H9 (cell line): ENCODE data around the gene MYH7. TPM values are rescaled to one million over a fixed set of nuclear protein-coding genes. Genes with fewer than 3 reads are reported as not detected.

ENCODE experiments used
- DNase-seq: peaks from one replicate; pipeline ENCODE4 v3.0.0-alpha.2; 2017
- H2AFZ ChIP-seq: one replicate; pipeline ENCODE4 v1.6.1; 2013; ENCODE audit warnings: mild to moderate bottlenecking, low read length, control low read depth, moderate library complexity
- H2AK5ac ChIP-seq: 2 replicates; pipeline ENCODE4 v1.6.1; 2013; ENCODE audit warnings: low read length, control low read depth, mixed read lengths; ENCODE audit not compliant: insufficient read length
- H2BK120ac ChIP-seq: one replicate; pipeline ENCODE4 v1.6.1; 2013; ENCODE audit warnings: low read depth, mild to moderate bottlenecking, low read length, control low read depth, inconsistent platforms; ENCODE audit not compliant: poor library complexity, severe bottlenecking
- H2BK12ac ChIP-seq: 2 replicates; pipeline ENCODE4 v1.6.1; 2013; ENCODE audit warnings: low read length, control low read depth, mixed read lengths, low read depth; ENCODE audit not compliant: insufficient read length
- H2BK15ac ChIP-seq: 2 replicates; pipeline ENCODE4 v1.6.1; 2013; ENCODE audit warnings: low read depth, low read length, control low read depth
- H2BK20ac ChIP-seq: one replicate; pipeline ENCODE4 v1.6.1; 2013; ENCODE audit warnings: low read depth, mild to moderate bottlenecking, low read length, control low read depth, inconsistent platforms; ENCODE audit not compliant: poor library complexity, severe bottlenecking
- H2BK5ac ChIP-seq: 2 replicates; pipeline ENCODE4 v1.6.1; 2013; ENCODE audit warnings: low read length, control low read depth, mixed read lengths; ENCODE audit not compliant: insufficient read length
- H3K14ac ChIP-seq: 2 replicates; pipeline ENCODE4 v1.6.1; 2013; ENCODE audit warnings: low read length, control low read depth; ENCODE audit not compliant: insufficient read depth
- H3K18ac ChIP-seq: 2 replicates; pipeline ENCODE4 v1.6.1; 2013; ENCODE audit warnings: low read depth, mild to moderate bottlenecking, mixed read lengths, low read length, control low read depth; ENCODE audit not compliant: insufficient read length
- H3K23ac ChIP-seq: 2 replicates; pipeline ENCODE4 v1.6.1; 2013; ENCODE audit warnings: low read length, control low read depth, mixed read lengths, low read depth; ENCODE audit not compliant: insufficient read length
- H3K23me2 ChIP-seq: 2 replicates; pipeline ENCODE4 v1.6.1; 2013; ENCODE audit warnings: low read depth, mild to moderate bottlenecking, mixed read lengths, low read length, control low read depth; ENCODE audit not compliant: insufficient read length, poor library complexity, severe bottlenecking
- H3K27ac ChIP-seq: 2 replicates; pipeline ENCODE4 v1.5.1; 2013; ENCODE audit warnings: low read length, control low read depth, mixed read lengths, low read depth; ENCODE audit not compliant: insufficient read length
- H3K27me3 ChIP-seq: 2 replicates; pipeline ENCODE4 v1.6.1; 2013; ENCODE audit warnings: low read length, control low read depth, inconsistent platforms; ENCODE audit not compliant: insufficient read depth
- H3K4ac ChIP-seq: 2 replicates; pipeline ENCODE4 v1.6.1; 2013; ENCODE audit warnings: low read depth, mild to moderate bottlenecking, control low read depth, inconsistent platforms, low read length, moderate library complexity
- H3K4me1 ChIP-seq: 2 replicates; pipeline ENCODE4 v1.6.1; 2013; ENCODE audit warnings: low read length, control low read depth, inconsistent platforms; ENCODE audit not compliant: insufficient read depth
- H3K4me2 ChIP-seq: 2 replicates; pipeline ENCODE4 v1.6.1; 2013; ENCODE audit warnings: low read length, control low read depth, mixed read lengths; ENCODE audit not compliant: insufficient read length, insufficient read depth
- H3K56ac ChIP-seq: 2 replicates; pipeline ENCODE4 v1.6.1; 2013; ENCODE audit warnings: low read depth, mild to moderate bottlenecking, mixed read lengths, low read length, control low read depth; ENCODE audit not compliant: insufficient read length
- H3K79me1 ChIP-seq: 2 replicates; pipeline ENCODE4 v1.6.1; 2013; ENCODE audit warnings: low read depth, mild to moderate bottlenecking, moderate library complexity, low read length, control low read depth, inconsistent platforms; ENCODE audit not compliant: insufficient read depth, poor library complexity, severe bottlenecking
- H3K79me2 ChIP-seq: 2 replicates; pipeline ENCODE4 v1.6.1; 2013; ENCODE audit warnings: low read length, control low read depth, inconsistent platforms; ENCODE audit not compliant: insufficient read depth
- H3K9ac ChIP-seq: 2 replicates; pipeline ENCODE4 v1.6.1; 2013; ENCODE audit warnings: low read length, control low read depth, mixed read lengths; ENCODE audit not compliant: insufficient read length; ENCODE audit errors: extremely low read depth
- H3K9me3 ChIP-seq: one replicate; pipeline ENCODE4 v1.6.1; 2013; ENCODE audit warnings: low read depth, low read length, inconsistent platforms; ENCODE audit not compliant: control insufficient read depth
- H3T11ph ChIP-seq: one replicate; pipeline ENCODE4 v1.6.1; 2013; ENCODE audit warnings: mild to moderate bottlenecking, low read length, control low read depth, inconsistent platforms
- H4K20me1 ChIP-seq: one replicate; pipeline ENCODE4 v1.6.1; 2013; ENCODE audit not compliant: control insufficient read depth, insufficient read length, insufficient read depth
- H4K5ac ChIP-seq: 2 replicates; pipeline ENCODE4 v1.6.1; 2013; ENCODE audit warnings: low read depth, mild to moderate bottlenecking, mixed read lengths, low read length, control low read depth; ENCODE audit not compliant: insufficient read length
- H4K8ac ChIP-seq: replicated peaks from 2 replicates; pipeline ENCODE4 v1.6.1; 2013; ENCODE audit warnings: low read length, control low read depth, mixed read lengths, low read depth; ENCODE audit not compliant: insufficient read length
- H4K91ac ChIP-seq: 2 replicates; pipeline ENCODE4 v1.6.1; 2013; ENCODE audit warnings: low read depth, mild to moderate bottlenecking, moderate library complexity, mixed read lengths, low read length, control low read depth; ENCODE audit not compliant: insufficient read length
- H3K27ac Mint-ChIP-seq, 3 experiments: 2 replicates in 2 of 3; 3 replicates in 1 of 3; pipeline ENCODE4 v1.8.0; 2020 to 2021; ENCODE audit warnings: mixed read lengths in 3 of 3, mild to moderate bottlenecking in 1 of 3, moderate library complexity in 1 of 3
- H3K27me3 Mint-ChIP-seq: 2 replicates; pipeline ENCODE4 v1.8.0; 2021; ENCODE audit warnings: low read depth, mild to moderate bottlenecking, moderate library complexity, mixed read lengths
- H3K36me3 Mint-ChIP-seq, 3 experiments: 2 replicates in 2 of 3; 3 replicates in 1 of 3; pipeline ENCODE4 v1.8.0; 2020 to 2021; ENCODE audit warnings: low read depth in 3 of 3, mixed read lengths in 3 of 3; ENCODE audit not compliant: insufficient read depth in 1 of 3
- H3K4me1 Mint-ChIP-seq, 2 experiments: 2 replicates each; pipeline ENCODE4 v1.8.0; 2020; ENCODE audit warnings: mixed read lengths in 2 of 2
- H3K4me3 Mint-ChIP-seq, 2 experiments: 2 replicates in 1 of 2; 3 replicates in 1 of 2; pipeline ENCODE4 v1.8.0; 2020 to 2021; ENCODE audit warnings: mild to moderate bottlenecking in 2 of 2, mixed read lengths in 2 of 2, moderate library complexity in 1 of 2
- H3K9me3 Mint-ChIP-seq, 2 experiments: 2 replicates in 1 of 2; 3 replicates in 1 of 2; pipeline ENCODE4 v1.8.0; 2020; ENCODE audit warnings: mild to moderate bottlenecking in 2 of 2, mixed read lengths in 2 of 2, moderate library complexity in 1 of 2
- CTCF ChIP-seq: fragments of 200-600 bp; sonication (generic); conservative IDR thresholded peaks from 3 replicates; pipeline ENCODE4 v1.8.0; 2021; ENCODE audit warnings: antibody characterized with exemption, mild to moderate bottlenecking
- WGBS: extraction: QIAGEN DNeasy Blood & Tissue Kit; methylation state at CpG from one replicate; pipeline ENCODE4 v1.1.7; 2013; ENCODE audit warnings: missing lambda C conversion rate, low lambda C conversion rate, mixed read lengths; ENCODE audit not compliant: insufficient read length; ENCODE audit errors: extremely low coverage; 5-methylcytosine and 5-hydroxymethylcytosine counted together
- total RNA-seq: library from RNA; stranded (reverse); gene quantifications from 2 replicates; pipeline ENCODE4 v1.2.1, GENCODE V29; 2021

MYH7 gene
- total RNA-seq, 1 experiment from 2014 or later: not detected

GRCh38 chr14:23416801-23417200 is 18.7 kb downstream of the MYH7 start:
- Mint-ChIP-seq H3K27me3 (peaks cover 40% of the 10 kb centered on the region), H3K9me3 (peaks cover 0 to 3% of the 10 kb centered on the region in 2 experiments; a peak in 3 of 5 replicates), H3K4me3 (no peak overlapping the region), H3K36me3 (no peaks in the 10 kb centered on the region), H3K4me1 (peaks cover 0 to 5% of the 10 kb centered on the region in 2 experiments; a peak in 3 of 4 replicates), H3K27ac (no peak overlapping the region)
- no peak overlapping the region for H3K23ac ChIP-seq
- H3K4ac ChIP-seq: no peak overlapping the region
- H2BK5ac ChIP-seq: no peak overlapping the region
- H2AK5ac ChIP-seq: no peak overlapping the region
- H2BK20ac ChIP-seq: no peak overlapping the region
- H2BK120ac ChIP-seq: no peak overlapping the region
- H3K14ac ChIP-seq: no peak overlapping the region
- no peak overlapping the region for H4K5ac ChIP-seq
- H3K27ac ChIP-seq: no peak overlapping the region
- H3K18ac ChIP-seq: no peak overlapping the region
- no peak overlapping the region for H4K8ac ChIP-seq
- H3K23me2 ChIP-seq: no peaks in the 10 kb centered on the region
- no peaks in the 10 kb centered on the region for H3K27me3 ChIP-seq
- no peak overlapping the region for H2BK15ac ChIP-seq
- no peaks in the 10 kb centered on the region for H3K79me1 ChIP-seq
- no peak overlapping the region for H3K4me2 ChIP-seq
- TF ChIP-seq CTCF: no peak
- H2BK12ac ChIP-seq: no peak overlapping the region
- H4K91ac ChIP-seq: no peak overlapping the region
- no peaks in the 10 kb centered on the region for H3K9me3 ChIP-seq
- H3K79me2 ChIP-seq: no peaks in the 10 kb centered on the region
- DNase-seq: no peak
- WGBS: no CpG with 5 or more reads among the region's 11 CpGs
- H3K56ac ChIP-seq: no peak overlapping the region
- H3K4me1 ChIP-seq: no peaks in the 10 kb centered on the region
- no peak overlapping the region for H2AFZ ChIP-seq
- H3K9ac ChIP-seq: no peak overlapping the region
- no peaks in the 10 kb centered on the region for H4K20me1 ChIP-seq
- H3T11ph ChIP-seq: no peak overlapping the region
